RCC 7860 (cell line): ENCODE measurements around the gene SLC25A40.
"Not testable (repeated sequence)": the region's sequence is repeated elsewhere in the genome, so short reads cannot be mapped to it uniquely, and the experiment has no call there.

Source experiments
- DNase-seq: peaks from one replicate; pipeline ENCODE4 v3.0.0-alpha.2; 2015; ENCODE audit warnings: low spot score
- FAIRE-seq: peaks from 2 replicates; lab custom pipeline; 2012; peaks lifted over from hg19 to GRCh38; lab: Jason Lieb, UNC

Gene SLC25A40

DNA sequence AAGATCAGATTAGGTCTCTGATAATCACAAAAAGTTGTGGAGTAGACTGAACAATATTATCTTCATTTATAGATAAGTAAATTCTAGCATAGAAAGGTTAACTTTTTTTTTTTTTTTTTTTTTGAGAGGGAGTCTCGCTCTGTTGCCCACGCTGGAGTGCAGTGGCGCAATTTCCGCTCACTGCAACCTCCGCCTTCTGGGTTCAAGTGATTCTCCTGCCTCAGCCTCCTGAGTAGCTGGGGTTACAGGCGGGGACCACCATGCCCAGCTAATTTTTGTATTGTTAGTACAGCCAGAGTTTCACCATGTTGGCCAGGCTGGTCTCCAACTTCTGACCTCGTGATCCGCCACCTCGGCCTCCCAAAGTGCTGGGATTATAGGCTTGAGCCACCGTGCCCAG is 2.8 kb downstream of the SLC25A40 start:
- FAIRE-seq: not testable (repeated sequence)

DNA sequence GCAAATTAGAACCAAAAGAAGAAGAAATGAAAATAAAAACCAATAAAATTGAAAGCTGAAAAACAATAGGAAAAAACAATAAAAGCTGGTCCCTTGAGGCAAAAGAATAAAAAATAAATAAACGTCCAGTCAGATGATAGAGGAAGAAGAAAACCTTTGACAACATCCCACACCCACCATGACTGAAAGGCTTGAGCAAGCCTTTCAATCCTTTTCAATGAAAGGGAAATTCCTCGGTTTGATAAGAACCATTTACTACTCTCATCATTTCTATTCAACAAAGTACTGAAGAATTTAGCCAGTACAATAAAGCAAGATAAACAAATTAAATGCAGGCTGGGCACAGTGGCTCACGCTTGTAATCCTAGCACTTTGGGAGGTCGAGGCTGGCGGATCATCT is 3.8 kb downstream of the SLC25A40 start:
- no peak for DNase-seq
- FAIRE-seq: no peak

More for the DNA sequence above, 2.8 kb downstream of the SLC25A40 start:
- not testable (repeated sequence) for DNase-seq

DNA sequence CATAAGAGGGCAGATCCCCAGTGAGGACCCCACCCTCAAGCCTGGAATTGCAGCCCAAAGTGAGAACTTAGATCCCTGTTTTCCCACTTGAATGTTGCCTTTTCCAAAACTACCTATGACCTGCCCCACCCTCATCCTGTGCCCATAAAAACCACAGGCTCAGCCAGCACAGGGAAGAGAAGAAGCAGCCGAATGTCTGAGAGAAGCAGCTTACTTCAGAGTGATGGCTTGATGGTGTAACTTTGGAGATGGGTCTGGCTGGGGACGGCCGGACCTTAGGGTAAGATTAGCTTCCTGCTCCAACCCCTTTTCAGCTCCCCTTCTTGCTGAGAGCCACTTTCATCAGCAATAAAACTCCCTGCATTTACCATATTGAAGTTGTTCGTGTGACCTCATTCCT is 5.7 kb downstream of the SLC25A40 start:
- FAIRE-seq (no peak), DNase-seq (no peak)

DNA sequence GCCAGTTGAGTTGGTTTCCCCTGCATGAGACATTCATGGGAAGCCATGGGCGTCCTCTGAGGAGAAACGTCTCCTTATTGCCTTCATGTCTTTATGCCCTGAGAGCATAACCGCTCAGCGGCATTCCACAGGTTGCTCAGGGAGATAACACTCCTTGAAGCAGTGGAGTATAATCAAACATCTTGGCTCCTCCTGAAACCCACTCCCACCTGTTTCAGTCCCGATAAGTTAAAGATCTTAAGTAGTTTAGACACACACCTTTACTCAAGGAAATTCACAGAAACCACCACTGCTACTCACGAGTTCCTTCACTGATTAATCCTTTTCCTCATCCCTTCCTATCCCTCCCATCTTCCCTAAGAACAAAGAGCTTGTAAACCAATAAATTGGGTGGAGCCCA is 9.6 kb downstream of the SLC25A40 start:
- FAIRE-seq, DNase-seq: not testable (repeated sequence)

DNA sequence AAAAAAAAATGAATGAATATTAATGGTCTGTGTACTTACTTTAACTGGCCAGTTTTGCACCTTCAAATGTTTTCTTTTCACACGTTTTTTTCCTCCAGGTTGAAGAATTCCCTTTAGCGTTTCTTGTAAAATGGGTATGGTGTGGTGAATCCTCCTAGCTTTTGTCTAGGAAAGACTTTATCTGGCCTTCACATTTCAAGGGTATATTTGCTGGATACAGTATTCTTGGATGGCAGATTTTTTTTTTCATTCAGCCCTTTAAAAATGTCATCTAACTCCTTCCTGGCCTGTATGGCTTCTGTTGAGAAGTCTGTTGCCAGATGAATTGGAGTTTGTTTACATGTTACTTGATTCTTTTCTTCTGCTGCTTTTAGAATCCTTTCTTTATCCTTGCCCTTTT is 10.1 kb downstream of the SLC25A40 start:
- DNase-seq: no peak
- FAIRE-seq: no peak

DNA sequence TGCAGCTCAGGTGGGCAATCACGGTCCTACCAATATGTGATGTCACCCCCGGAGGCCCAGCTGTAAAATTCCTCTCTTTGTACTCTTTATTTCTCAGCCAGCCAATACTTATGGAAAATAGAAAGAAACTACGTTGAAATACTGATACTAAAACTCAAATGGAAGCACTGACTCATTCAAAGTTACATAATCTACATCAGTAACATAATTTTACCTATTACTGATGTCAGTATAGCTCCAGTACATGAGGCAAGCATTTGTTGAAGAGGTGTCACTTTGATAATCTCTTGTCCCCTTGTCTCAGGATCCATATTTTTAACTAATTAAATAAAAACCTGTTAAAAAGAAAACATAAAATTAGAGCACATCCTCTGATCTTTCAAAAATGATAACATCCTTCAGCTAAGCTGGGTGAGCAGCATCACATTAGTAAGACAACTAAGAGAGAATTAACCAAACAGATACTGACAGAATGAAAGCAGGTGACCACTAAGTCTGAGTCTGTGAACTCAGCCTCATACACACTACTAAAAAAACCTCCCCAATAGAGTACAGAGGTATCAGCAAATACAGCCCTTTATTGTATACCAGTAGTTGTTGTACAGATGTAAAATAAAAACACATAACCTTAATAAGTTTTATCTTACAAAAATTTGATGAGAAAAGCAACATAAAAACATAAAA is 17.6 kb downstream of the SLC25A40 start:
- DNase-seq: no peak

DNA sequence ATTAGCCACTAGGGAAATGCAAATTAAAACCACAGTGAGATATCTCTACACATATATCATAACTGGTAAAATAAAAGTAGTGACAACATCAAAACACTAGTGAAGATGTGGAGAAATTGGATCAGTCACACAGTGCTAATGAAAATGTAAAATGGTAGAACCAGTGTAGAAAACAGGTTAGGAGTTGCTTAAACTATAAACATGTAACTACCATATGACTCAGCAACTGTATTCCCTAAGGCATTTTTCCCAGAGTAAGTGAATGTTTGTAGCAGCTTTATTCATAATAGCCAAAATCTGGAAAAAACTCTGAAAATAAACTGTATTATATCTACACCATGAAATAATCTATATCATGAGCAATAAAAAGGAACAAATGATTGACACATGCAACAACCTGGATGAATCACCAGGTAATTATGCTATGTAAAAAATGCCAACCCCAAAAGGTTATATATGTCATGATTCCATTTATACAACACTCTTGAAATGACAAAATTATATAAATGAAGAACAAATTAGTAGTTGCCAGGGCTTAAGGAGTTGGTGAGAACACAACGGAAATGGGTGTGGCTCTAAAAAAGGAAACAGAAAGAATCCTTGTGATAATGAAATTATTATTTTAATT is 22.8 kb downstream of the SLC25A40 start:
- FAIRE-seq: no peak

More for the DNA sequence above, 17.6 kb downstream of the SLC25A40 start:
- FAIRE-seq: no peak

DNA sequence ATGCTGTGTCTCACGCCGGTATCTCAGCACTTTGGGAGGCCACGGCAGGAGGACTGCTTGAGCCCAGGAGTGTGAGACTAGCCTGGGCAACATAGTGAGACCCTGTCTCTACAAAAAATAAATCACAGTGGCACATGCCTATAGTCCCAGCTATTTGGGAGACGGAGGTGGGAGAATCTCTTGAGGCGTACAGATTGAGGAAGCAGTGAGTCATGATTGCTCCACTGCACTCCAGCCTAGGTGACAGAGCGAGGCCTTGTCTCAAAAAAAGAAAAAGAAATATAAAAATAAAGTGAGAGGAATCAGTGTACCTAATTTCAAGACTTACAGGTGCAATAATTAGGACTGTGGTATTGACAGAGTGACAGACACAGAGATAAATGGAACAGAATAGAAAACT is 23.9 kb downstream of the SLC25A40 start:
- FAIRE-seq (no peak), DNase-seq (no peak)

More for the DNA sequence above, 22.8 kb downstream of the SLC25A40 start:
- DNase-seq: no peak

DNA sequence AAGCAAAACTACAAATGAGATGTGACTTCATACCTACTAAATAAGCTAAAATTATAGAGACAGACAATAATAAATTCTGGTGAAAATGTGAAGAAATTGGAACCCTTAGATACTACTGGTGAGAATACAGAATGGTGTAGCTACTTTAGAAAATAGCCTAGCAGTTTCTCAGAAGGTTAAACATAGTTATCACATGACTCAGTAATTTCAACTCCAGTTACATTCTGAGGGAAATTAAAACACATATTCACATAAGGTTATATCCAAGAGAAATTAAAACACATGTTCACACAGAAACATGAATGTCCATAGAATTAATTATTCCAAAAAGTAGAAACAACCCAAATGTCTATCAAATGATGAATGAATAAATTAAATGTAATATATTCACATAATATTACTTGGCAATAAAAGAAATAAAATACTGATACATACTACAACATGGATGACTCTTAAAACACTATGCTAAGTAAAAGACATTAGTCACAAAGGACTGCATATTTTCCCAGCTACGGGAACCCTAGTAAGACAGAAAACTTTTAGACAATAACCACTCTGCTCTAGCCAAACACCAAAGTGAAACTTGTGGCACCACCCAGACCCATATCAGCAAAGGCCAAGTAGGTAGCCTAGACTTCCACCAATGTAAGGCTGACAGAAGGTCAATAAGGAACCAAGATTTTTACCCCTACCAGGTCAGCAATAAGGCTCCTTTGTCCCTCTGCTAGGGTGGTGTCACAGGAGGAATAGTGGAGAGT is 25.1 kb downstream of the SLC25A40 start:
- FAIRE-seq: peak; percentile 40
- no peak for DNase-seq

DNA sequence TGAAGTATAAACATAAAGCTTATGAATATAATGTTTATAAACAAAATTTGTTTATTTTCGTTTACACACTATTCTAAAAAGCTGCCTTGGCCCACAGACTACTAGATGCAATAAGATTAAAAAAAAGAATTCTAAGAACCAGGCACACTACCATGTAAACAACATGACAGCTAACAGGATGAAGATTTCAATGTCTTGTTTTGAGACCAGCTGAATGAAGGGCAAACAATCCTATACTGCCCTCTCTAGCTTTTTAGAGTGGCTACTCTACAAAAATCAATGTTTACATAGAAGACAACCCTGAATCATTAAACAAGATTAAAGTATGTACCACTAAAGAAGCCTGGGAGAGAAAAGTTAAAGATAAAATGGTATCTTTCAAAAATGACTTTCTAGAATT is 38.6 kb downstream of the SLC25A40 start:
- FAIRE-seq: no peak

DNA sequence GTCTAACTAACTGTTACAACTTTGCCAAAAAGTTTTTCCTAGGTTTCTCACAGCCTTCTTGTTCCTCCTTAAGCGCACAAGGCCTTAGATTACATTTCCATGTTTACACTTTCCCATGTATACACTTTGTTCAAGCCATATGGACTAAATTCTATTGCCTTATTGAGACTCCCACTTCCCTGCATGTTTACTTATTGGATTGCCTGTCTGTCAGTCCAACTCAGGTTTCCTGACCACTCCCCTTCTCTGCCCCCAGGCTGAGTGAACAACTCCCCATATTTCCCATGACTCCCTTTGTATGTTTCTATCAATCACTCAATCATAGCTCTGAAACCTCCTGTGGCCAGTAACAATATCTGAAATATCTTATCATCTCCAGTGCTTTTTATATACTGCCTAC is 43.0 kb downstream of the SLC25A40 start:
- DNase-seq (no peak), FAIRE-seq (no peak)

More for the DNA sequence above, 38.6 kb downstream of the SLC25A40 start:
- DNase-seq: no peak

DNA sequence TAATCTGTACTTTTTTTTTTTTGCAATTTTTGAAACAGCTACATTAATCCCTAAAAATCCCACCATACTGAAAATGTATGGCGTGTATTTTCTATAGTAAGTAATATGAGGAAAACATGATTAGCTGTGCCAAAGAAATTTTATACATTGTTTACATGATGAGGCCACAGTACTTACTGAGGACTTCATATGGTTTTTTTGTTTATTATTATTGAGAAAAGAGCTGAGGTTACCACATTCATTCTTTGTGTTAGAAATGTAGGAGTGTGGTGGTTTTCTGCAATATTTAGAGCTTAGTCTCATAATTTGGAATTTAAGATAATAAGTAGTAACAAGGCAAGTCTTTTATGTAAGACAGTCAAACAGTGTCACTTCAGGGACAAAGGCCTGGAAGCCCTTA is 45.1 kb downstream of the SLC25A40 start:
- no peak for FAIRE-seq
- no peak for DNase-seq

DNA sequence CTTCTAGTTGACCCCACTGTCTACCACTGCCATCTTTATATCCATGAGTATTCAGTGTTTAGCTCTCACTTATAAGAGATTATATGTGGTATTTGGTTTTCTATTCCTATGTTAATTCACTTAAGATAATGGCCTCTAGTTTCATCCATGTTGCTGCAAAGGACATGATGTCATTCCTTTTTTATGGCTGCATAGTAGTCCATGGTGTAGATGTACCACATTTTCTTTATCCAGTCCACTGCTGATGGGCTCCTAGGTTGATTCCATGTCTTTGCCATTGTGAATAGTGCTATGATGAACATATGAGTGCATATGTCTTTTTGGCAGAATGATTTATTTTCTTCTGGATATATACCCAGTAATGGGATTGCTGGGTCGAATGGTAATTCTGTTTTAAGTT is 47.8 kb downstream of the SLC25A40 start:
- FAIRE-seq, DNase-seq: not testable (repeated sequence)

DNA sequence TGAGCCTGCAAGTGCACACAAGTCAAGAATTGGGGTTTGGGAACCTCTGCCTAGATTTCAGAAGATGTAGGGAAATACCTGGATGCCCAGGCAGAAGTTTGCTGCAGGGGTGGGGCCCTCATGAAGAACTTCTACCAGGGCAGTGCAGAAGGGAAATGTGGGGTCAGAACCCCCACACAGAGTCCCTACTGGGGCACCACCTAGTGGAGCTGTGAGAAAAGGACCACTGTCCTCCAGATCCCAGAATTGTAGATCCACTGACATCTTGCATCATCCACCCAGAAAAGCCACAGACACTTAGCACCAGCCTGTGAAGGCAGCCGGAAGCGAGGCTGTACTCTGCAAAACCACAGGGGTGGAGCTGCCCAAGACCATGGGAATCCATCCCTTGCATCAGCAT is 50.8 kb downstream of the SLC25A40 start:
- not testable (repeated sequence) for DNase-seq, FAIRE-seq

DNA sequence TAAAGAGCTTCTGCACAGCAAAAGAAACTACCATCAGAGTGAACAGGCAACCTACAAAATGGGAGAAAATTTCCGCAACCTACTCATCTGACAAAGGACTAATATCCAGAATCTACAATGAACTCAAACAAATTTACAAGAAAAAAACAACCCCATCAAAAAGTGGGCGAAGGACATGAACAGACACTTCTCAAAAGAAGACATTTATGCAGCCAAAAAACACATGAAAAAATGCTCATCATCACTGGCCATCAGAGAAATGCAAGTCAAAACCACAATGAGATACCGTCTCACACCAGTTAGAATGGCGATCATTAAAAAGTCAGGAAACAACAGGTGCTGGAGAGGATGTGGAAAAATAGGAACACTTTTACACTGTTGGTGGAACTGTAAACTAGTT is 54.1 kb downstream of the SLC25A40 start:
- DNase-seq, FAIRE-seq: not testable (repeated sequence)

DNA sequence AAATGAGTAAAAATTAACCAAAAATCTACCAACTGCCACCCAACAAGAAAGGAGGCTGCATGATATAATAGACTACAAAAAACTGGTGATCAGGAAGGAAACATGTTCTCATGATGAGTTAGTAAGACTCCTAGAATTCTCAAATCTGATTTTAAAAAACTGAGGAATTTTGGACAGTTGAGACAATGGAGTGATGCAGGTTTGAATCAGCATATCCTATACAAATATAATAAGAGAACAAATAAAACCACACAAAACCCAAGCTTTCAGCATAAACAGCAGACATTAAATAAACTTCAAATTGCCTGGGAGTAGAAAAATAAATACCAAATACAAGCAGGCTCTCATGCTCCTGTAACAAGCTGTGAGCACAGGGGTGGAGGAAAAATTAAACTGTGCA is 57.8 kb downstream of the SLC25A40 start:
- FAIRE-seq: no peak
- DNase-seq: no peak

DNA sequence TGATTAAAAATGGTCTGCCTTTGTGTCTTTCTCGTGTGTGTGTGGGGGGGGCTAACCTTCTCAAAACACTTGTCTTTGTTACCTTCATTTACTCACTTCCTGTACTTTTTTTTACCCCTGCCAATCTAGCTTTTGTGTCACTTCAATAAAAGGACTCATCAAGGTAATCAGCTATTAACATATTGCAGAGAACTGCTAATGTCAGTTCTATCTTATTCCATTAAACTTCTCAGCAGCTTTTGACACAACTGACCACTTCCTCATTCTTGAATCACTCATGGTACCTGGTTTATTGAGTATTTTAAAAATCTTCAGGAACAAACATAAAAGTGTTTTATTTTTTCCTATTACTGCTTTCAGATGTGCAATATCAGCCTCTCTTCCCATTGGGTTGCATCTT is 59.8 kb downstream of the SLC25A40 start:
- FAIRE-seq (no peak), DNase-seq (no peak)

DNA sequence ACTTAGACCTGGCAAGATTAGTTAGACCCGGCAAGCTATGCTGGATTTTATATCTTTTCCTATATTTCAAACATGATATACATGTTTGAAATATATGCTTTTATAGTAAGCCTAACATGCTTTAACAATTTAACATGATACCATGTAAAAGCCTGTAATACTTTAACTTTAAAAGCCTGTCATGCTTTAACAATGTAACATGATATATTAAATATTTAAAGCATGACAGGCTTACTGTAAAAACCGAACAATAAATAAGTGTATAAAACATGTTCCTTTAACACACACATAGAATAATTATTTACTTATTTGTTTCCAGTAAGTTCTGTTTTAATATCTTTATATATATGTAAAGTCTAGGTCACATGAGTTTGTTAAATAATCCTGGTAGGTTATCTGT is 65.4 kb downstream of the SLC25A40 start:
- peak; percentile 40 for FAIRE-seq
- no peak for DNase-seq

DNA sequence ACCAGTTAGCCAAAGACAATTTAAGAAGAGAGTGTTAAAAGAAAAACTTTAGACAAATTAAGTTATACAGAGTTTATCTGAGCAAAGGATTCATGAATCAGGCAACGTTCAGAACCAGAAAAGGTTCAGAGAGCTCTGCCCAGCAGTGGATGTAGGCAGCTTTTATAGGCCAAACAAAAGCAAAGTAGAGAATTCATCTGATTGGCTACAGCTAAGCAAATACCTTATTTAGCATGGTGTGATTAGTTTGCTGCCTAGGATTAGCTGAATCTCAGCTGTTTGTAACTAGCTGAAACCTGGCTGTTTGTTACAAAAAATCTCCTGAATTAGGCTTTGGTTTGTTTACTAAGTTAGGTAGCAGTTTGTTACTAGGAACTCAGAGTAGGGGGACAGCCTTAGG is 66.0 kb downstream of the SLC25A40 start:
- DNase-seq (no peak), FAIRE-seq (no peak)

DNA sequence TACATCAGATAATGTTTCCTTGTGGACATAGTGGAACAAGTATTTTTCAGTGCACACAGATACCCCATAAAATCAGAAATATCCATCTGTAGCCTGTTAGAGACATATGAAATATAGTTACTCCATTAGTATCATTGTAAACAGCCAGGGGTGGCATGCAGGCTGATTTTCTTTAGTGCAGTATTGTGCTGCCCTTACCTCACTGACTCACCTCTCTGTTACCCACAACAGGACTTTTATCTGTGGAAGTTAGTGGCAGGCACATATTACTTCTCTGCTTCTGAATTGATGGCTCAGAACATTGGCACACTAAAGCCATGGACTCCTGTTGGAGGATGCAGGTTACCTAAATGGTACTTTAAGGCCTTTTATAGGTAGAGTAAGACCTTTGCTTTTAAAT is 70.0 kb downstream of the SLC25A40 start:
- DNase-seq (no peak), FAIRE-seq (no peak)

DNA sequence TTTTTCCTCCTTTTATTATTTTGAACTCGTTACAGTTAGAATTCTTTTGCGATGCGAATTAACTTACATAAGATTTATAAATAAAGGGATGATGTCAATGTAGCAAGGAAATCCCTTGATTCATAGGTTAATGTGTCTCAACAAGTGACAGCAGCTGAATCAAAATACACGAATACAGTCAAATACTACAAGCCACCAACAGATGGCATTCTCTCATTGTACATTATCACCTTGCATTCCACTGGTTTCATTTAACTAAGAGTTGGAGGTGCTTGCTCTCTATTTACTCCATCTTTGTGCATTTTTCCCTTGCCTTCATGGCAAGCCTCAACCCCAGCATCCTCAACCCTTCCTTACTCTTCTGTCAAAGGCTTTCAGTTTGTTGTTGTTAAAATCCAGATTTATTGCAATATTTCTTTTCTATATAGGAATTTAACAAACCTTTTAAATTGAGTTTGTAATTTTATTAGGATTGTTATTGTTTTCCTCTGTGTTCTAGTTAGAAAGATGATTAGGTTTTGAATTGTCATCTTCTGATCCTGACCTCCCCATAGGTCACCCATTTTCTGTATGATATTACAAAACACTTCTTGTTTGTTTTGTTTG is 78.3 kb downstream of the SLC25A40 start:
- DNase-seq (peak; percentile 76), FAIRE-seq (peak; percentile 89)
